Measurements from ENCODE around the gene MYO6.
A peak's percentile ranks its signal among the peaks of the same experiment; 100 is the strongest.
"Not testable (repeated sequence)": the region's sequence is repeated elsewhere in the genome, so short reads cannot be mapped to it uniquely, and the experiment has no call there.

MYO6 gene

GRCh38 chr6:75893776-75894152 lies 144.7 kb downstream of the MYO6 start:
- DNase-seq, result no peak

- DNase-seq, result no peak
These were observed 147.5 kb downstream of the MYO6 start for GRCh38 chr6:75896526-75896925.

GRCh38 chr6:75900216-75900615 lies 151.2 kb downstream of the MYO6 start:
- not testable (repeated sequence) for DNase-seq

- not testable (repeated sequence) for DNase-seq
These were observed 156.1 kb downstream of the MYO6 start for GRCh38 chr6:75905129-75905528.

- DNase-seq, result no peak
These were observed 157.8 kb downstream of the MYO6 start for GRCh38 chr6:75906871-75907270.

- DNase-seq, result no peak
These were observed 158.4 kb downstream of the MYO6 start for GRCh38 chr6:75907444-75907843.

- DNase-seq, result no peak
These were observed 164.0 kb downstream of the MYO6 start for GRCh38 chr6:75913040-75913439.

GRCh38 chr6:75922226-75922625 lies 173.2 kb downstream of the MYO6 start:
- DNase-seq, result no peak

- DNase-seq, result no peak
These were observed 177.5 kb downstream of the MYO6 start for GRCh38 chr6:75926293-75927168.

GRCh38 chr6:75931011-75931680 lies 182.1 kb downstream of the MYO6 start:
- DNase-seq, result no peak

GRCh38 chr6:75932067-75932466 lies 183.0 kb downstream of the MYO6 start:
- no peak for DNase-seq

GRCh38 chr6:75933387-75933975 lies 184.4 kb downstream of the MYO6 start:
- no peak for DNase-seq

- peak; percentile 52 for DNase-seq
These were observed 185.8 kb downstream of the MYO6 start for GRCh38 chr6:75934643-75935472.

- no peak for DNase-seq
These were observed 186.4 kb downstream of the MYO6 start for GRCh38 chr6:75935473-75935793.

- DNase-seq, result no peak
These were observed 187.6 kb downstream of the MYO6 start for GRCh38 chr6:75936682-75937081.

- no peak for DNase-seq
These were observed 188.8 kb downstream of the MYO6 start for GRCh38 chr6:75937846-75938245.

- DNase-seq, result no peak
These were observed 191.5 kb downstream of the MYO6 start for GRCh38 chr6:75940564-75940963.

- DNase-seq, result no peak
These were observed 192.5 kb downstream of the MYO6 start for GRCh38 chr6:75941509-75941908.

- DNase-seq, result no peak
These were observed 194.3 kb downstream of the MYO6 start for GRCh38 chr6:75943381-75943780.

GRCh38 chr6:75946146-75946831 lies 197.2 kb downstream of the MYO6 start:
- no peak for DNase-seq

GRCh38 chr6:75947935-75948334 lies 198.9 kb downstream of the MYO6 start:
- DNase-seq, result no peak

GRCh38 chr6:75952128-75952527 lies 203.1 kb downstream of the MYO6 start:
- no peak for DNase-seq

- no peak for DNase-seq
These were observed 214.5 kb downstream of the MYO6 start for GRCh38 chr6:75963569-75963968.
